PC-9 (cell line): ENCODE results near the gene PBX1.

Experiments used
- EZH2 ChIP-seq: fragments of 200-600 bp; sonication (generic); IDR thresholded peaks from 2 replicates; pipeline ENCODE4 v1.8.0; 2017; ENCODE audit warnings: antibody characterized with exemption, low read depth
- TF ChIP-seq, protein P1 (sequence below): fragments of 200-600 bp; sonication (generic); conservative IDR thresholded peaks from 2 replicates; pipeline ENCODE4 v1.6.1; 2017; ENCODE audit warnings: mixed run types, antibody characterized with exemption, mild to moderate bottlenecking, moderate library complexity

DNA sequence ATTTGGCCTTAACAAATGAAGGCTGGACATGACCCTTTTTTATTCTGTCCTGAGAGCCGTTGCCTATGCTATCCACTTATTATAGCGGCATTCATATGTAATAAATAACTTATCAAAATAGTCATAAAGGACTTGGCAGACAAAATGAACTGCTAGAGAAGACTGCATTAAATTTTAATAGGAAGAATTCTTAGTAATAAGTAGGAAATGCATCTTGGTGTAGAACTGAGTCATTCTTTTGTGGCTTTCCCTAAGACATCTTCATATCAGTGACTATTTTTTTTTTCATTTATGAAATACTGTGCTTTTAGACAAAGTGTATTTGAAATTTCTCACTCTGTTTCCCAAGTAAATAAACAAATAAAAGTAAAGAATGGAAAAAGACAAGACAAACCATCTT is 45.6 kb downstream of the PBX1 start:
- TF ChIP-seq, protein P1, sequence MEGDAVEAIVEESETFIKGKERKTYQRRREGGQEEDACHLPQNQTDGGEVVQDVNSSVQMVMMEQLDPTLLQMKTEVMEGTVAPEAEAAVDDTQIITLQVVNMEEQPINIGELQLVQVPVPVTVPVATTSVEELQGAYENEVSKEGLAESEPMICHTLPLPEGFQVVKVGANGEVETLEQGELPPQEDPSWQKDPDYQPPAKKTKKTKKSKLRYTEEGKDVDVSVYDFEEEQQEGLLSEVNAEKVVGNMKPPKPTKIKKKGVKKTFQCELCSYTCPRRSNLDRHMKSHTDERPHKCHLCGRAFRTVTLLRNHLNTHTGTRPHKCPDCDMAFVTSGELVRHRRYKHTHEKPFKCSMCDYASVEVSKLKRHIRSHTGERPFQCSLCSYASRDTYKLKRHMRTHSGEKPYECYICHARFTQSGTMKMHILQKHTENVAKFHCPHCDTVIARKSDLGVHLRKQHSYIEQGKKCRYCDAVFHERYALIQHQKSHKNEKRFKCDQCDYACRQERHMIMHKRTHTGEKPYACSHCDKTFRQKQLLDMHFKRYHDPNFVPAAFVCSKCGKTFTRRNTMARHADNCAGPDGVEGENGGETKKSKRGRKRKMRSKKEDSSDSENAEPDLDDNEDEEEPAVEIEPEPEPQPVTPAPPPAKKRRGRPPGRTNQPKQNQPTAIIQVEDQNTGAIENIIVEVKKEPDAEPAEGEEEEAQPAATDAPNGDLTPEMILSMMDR = no peak
- TF ChIP-seq EZH2 = no peak
